K562 treated with DMSO at 1 percent for 48 hours (cell line): ENCODE measurements around the gene MRPS18A. TPM values are rescaled to one million over a fixed set of nuclear protein-coding genes. Genes with fewer than 3 reads are reported as not detected.

ENCODE experiments used
- total RNA-seq: library from RNA; unstranded; fragments of 300-600 nt; gene quantifications from 2 replicates; pipeline ENCODE4 v1.2.3, GENCODE V29; 2022; ENCODE audit warnings: low replicate concordance; ENCODE audit errors: extremely low read depth

Gene MRPS18A
- total RNA-seq, result not detected in 2 replicates

GRCh38 chr6:43687437-43688347 lies at the start of gene MRPS18A:
TSS of gene MRPS18A (minus strand) at chr6:43687791. CDS start at chr6:43687779, 12 bp downstream.

GRCh38 chr6:43644940-43645612 lies 42.5 kb downstream of the MRPS18A start, which contains the start of gene RSPH9:
TSS of gene RSPH9 (plus strand) at chr6:43645036. CDS start at chr6:43645099, 63 bp downstream.

GRCh38 chr6:43635387-43636307 lies 51.9 kb downstream of the MRPS18A start, which contains the start of gene MAD2L1BP:
TSS of gene MAD2L1BP (plus strand) at chr6:43635840. CDS start at chr6:43635876, 36 bp downstream.

GRCh38 chr6:43629104-43629504 lies 58.5 kb downstream of the MRPS18A start, which contains the start of gene GTPBP2:
TSS of gene GTPBP2 (minus strand) at chr6:43629264. CDS start at chr6:43629162, 102 bp downstream.

Other genes starting within 250 kb of the MRPS18A start
- not detected in 2 replicates for gene DLK2, start 232.2 kb downstream of the MRPS18A start, total RNA-seq
- gene TJAP1, start 210.2 kb downstream of the MRPS18A start, total RNA-seq, result not detected in 2 replicates
- not detected in 2 replicates for gene LRRC73, start 177.4 kb downstream of the MRPS18A start, total RNA-seq
- not detected in 2 replicates for gene YIPF3, start 170.9 kb downstream of the MRPS18A start, total RNA-seq
- not detected in 2 replicates for gene POLR1C, start 170.7 kb downstream of the MRPS18A start, total RNA-seq
- gene XPO5, start 111.8 kb downstream of the MRPS18A start, total RNA-seq, result not detected in 2 replicates
- not detected in 2 replicates for gene POLH, start 111.6 kb downstream of the MRPS18A start, total RNA-seq
- 179 TPM in 1 of 2 replicates, not detected in the other for gene GTPBP2, start 58.5 kb downstream of the MRPS18A start, total RNA-seq
- not detected in 2 replicates for gene MAD2L1BP, start 52.0 kb downstream of the MRPS18A start, total RNA-seq
- gene RSPH9, start 42.8 kb downstream of the MRPS18A start, total RNA-seq, result not detected in 2 replicates
- 403 TPM in 1 of 2 replicates, not detected in the other for gene VEGFA, start 82.4 kb upstream of the MRPS18A start, total RNA-seq